Ascending aorta (tissue), 2 donors: ENCODE data around the gene UTP4. TPM values are rescaled to one million over a fixed set of nuclear protein-coding genes. Genes with fewer than 3 reads are reported as not detected.

Source experiments
- DNase-seq, 2 donors: peaks; one replicate each; pipeline ENCODE4 v3.0.0-alpha.2; 2019; ENCODE audit warnings: low spot score in 2 of 2
- H3K27ac ChIP-seq, 2 donors: fragments of 200-600 bp; sonication (generic); one replicate each; pipeline ENCODE4 v1.5.1; 2016 to 2017; ENCODE audit warnings: mild to moderate bottlenecking in 1 of 2
- H3K27me3 ChIP-seq: fragments of 200-600 bp; sonication (generic); one replicate; pipeline ENCODE4 v1.5.1; 2017
- H3K36me3 ChIP-seq, 2 donors: fragments of 200-600 bp; sonication (generic); one replicate each; pipeline ENCODE4 v1.5.1; 2016
- H3K4me1 ChIP-seq, 2 donors: fragments of 200-600 bp; sonication (generic); one replicate each; pipeline ENCODE4 v1.5.1; 2016 to 2017; ENCODE audit warnings: mild to moderate bottlenecking in 1 of 2
- H3K4me3 ChIP-seq, 2 donors: fragments of 200-600 bp; sonication (generic); one replicate each; pipeline ENCODE4 v1.5.1; 2016 to 2017; ENCODE audit warnings: mild to moderate bottlenecking in 1 of 2
- H3K9me3 ChIP-seq, 2 donors: fragments of 200-600 bp; sonication (generic); one replicate each; pipeline ENCODE4 v1.5.1; 2016
- CTCF ChIP-seq, 3 experiments: fragments of 200-600 bp in 2 of 3; fragments of 450-650 bp in 1 of 3; sonication (generic) in 2 of 3; IDR thresholded peaks; one replicate each; pipeline ENCODE4 v1.5.1; 2016 to 2019; ENCODE audit warnings: antibody characterized with exemption in 3 of 3, mild to moderate bottlenecking in 1 of 3, moderate library complexity in 1 of 3
- intact Hi-C: fragments of 100-400 bp; cut with DNase I; formaldehyde crosslinking; loops from one replicate; pipeline ENCODE4 v1.15.1; 2023
- total RNA-seq: library from RNA; depleted of rRNA; stranded (reverse); fragments of >200 nt; gene quantifications from one replicate; pipeline ENCODE4 v1.1.0, GENCODE V29; 2016

The UTP4 gene
- total RNA-seq, 1 donor from 2014 or later = 45.9 TPM

GRCh38 chr16:69115361-69115760 lies 17.1 kb upstream of the UTP4 start:
- no peaks in the 10 kb centered on the region for H3K27me3 ChIP-seq
- H3K27ac ChIP-seq = no peak overlapping the region
- H3K9me3 ChIP-seq = no peaks in the 10 kb centered on the region
- intact Hi-C loops = no loop called here
- no peak for DNase-seq
- TF ChIP-seq CTCF (IDR thresholded peaks at IDR 0.05) = no peak
- peaks cover 25 to 55% of the 10 kb centered on the region in 2 donors for H3K36me3 ChIP-seq
- peaks cover 0 to 10% of the 10 kb centered on the region in 2 donors for H3K4me1 ChIP-seq
- no peak overlapping the region for H3K4me3 ChIP-seq

GRCh38 chr16:69115837-69116236 lies 16.6 kb upstream of the UTP4 start:
- Histone ChIP-seq H3K27me3 (no peaks in the 10 kb centered on the region), H3K36me3 (peaks cover 30 to 57% of the 10 kb centered on the region in 2 donors), H3K27ac (no peak overlapping the region), H3K9me3 (no peaks in the 10 kb centered on the region), H3K4me1 (peaks cover 0 to 10% of the 10 kb centered on the region in 2 donors), H3K4me3 (no peak overlapping the region)
- TF ChIP-seq CTCF (IDR thresholded peaks at IDR 0.05) = no peak
- DNase-seq = no peak
- intact Hi-C loops = no loop called here

- Histone ChIP-seq H3K4me3 (no peak overlapping the region), H3K27me3 (no peaks in the 10 kb centered on the region), H3K9me3 (no peaks in the 10 kb centered on the region), H3K36me3 (peaks cover 32 to 63% of the 10 kb centered on the region in 2 donors), H3K27ac (no peak overlapping the region), H3K4me1 (peaks cover 0 to 10% of the 10 kb centered on the region in 2 donors)
- DNase-seq = no peak
- no peak for TF ChIP-seq CTCF (IDR thresholded peaks at IDR 0.05)
- intact Hi-C loops = no loop called here
Measured at GRCh38 chr16:69116256-69116875, 16.1 kb upstream of the UTP4 start.

GRCh38 chr16:69116906-69117305 lies 15.5 kb upstream of the UTP4 start:
- TF ChIP-seq CTCF (IDR thresholded peaks at IDR 0.05) = no peak
- H3K36me3 ChIP-seq = peaks cover 32 to 63% of the 10 kb centered on the region in 2 donors
- DNase-seq = no peak
- intact Hi-C loops = no loop called here
- no peaks in the 10 kb centered on the region for H3K27me3 ChIP-seq
- no peaks in the 10 kb centered on the region for H3K9me3 ChIP-seq
- H3K4me1 ChIP-seq = peaks cover 0 to 10% of the 10 kb centered on the region in 2 donors
- H3K27ac ChIP-seq = no peak overlapping the region
- H3K4me3 ChIP-seq = no peak overlapping the region

- H3K36me3 ChIP-seq = peaks cover 32 to 60% of the 10 kb centered on the region in 2 donors
- H3K27ac ChIP-seq = no peak overlapping the region
- intact Hi-C loops = no loop called here
- peaks cover 0 to 10% of the 10 kb centered on the region in 2 donors for H3K4me1 ChIP-seq
- no peak for TF ChIP-seq CTCF (IDR thresholded peaks at IDR 0.05)
- no peaks in the 10 kb centered on the region for H3K9me3 ChIP-seq
- no peak overlapping the region for H3K4me3 ChIP-seq
- H3K27me3 ChIP-seq = no peaks in the 10 kb centered on the region
- DNase-seq = no peak
Measured at GRCh38 chr16:69118468-69118867, 14.0 kb upstream of the UTP4 start.
